HG03442 (cell line): Measurements from ENCODE around the gene NEGR1.

ENCODE experiments used
- ATAC-seq: cut with Tn5 transposase; IDR thresholded peaks from one replicate; pipeline ENCODE4 v1.9.1; 2021; ENCODE audit warnings: mild to moderate bottlenecking, moderate library complexity; ENCODE audit not compliant: unreplicated experiment

The NEGR1 gene

DNA sequence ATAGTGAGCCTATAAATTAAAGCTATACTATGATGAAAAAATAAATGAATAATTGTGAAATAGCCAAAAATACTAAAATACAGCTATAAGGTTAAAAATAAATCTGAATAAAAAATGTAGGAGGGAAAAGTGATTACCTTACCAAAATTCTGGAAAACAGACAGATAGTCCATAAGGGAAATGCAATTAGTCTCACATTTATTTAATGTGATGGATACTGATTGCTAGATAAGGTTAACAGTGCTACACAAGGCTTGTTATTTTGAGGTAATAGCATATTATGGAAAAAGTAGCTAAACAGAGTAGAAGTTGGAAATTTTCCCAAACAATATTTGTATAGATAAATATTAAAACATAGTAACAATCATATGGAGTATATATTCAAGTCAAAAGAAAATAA, 413.0 kb downstream of the NEGR1 start:
- no peak for ATAC-seq

DNA sequence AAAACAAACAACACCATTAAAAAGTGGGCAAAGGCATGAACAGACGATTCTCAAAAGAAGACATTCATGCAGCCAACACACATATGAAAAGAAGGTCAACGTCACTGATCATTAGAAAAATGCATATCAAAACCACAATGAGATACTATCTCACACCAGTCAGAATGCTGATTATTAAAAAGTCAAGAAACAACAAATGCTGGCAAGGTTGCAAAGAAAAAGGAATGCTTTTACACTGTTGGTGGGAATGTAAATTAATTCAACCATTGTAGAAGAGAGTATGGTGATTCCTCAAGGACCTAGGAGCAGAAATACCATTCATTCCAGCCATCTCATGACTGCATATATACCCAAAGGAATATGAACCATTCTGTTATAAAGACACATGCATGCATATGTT, 419.6 kb downstream of the NEGR1 start:
- ATAC-seq, result no peak

DNA sequence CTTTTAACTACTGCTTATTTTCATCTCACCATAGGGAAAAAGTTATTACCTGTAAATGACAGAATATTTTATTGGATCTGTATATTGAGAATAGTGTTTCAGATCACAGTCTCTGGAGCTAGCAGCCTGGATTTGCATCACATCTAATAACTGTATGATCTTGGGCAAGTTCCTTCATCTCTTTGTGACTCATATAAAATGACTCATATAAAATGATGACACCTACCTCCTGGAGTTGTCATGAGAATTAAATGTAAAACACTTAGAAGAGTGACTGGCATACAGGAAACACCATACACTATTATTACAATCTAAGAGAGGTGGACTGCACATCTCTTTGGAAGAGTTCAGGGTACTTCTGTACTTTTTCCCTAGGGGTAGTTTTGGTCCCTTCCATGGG, 421.3 kb downstream of the NEGR1 start:
- no peak for ATAC-seq

DNA sequence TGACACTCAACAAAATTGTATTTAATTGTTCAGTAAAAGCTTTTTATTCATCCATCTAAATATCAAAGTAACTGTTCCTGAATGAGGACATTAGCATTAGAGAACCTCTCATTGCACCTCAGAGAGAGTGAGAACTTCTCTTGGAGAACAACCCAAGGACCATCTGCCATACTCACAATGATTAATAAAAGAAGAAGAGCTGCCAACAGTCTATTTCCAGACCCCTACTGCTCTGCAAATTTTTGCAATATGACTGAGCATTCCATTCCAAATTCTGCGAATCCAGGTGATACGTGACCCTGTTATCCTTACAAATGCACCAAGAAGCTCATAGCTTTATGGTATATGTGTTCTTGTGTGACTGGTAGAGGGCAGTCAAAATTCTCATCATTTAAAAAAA, 422.5 kb downstream of the NEGR1 start:
- no peak for ATAC-seq

DNA sequence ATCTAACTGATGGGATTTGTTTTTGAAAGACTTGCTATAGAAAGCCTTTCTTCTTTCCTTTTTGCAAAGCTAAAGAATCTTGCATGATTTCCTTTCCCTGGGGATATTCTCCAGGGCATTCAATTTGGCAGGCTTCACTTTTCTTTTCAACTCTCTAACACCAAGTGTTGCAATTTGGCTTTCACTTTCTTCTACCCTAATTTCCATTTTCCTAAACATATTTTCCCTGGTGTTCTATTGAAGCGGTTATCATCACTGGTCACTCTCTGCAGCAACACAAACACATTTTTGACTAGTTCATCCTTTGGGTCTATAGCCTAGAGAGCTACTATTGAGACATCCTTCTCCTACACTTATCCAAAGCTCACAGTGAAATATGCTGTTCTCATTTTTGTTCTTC, 424.5 kb downstream of the NEGR1 start:
- no peak for ATAC-seq

DNA sequence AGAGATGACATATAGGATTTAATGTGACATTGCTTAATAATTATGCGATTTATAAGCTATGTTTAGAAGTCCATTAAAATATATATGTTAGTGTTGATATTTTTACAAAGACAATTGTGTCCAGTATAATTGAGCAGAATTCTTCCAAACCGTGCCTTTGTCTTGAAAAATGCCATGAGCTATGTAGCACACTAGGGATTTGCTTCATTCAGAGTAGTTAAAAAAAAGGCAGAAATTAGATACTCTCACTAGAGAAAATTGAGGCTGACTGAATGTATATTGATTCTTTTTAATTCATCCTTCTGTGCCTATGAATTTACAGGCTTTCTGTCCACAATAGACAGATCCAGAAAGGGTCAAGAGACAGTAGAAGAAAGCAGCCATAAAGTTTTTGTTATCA, 429.0 kb downstream of the NEGR1 start:
- no peak for ATAC-seq

DNA sequence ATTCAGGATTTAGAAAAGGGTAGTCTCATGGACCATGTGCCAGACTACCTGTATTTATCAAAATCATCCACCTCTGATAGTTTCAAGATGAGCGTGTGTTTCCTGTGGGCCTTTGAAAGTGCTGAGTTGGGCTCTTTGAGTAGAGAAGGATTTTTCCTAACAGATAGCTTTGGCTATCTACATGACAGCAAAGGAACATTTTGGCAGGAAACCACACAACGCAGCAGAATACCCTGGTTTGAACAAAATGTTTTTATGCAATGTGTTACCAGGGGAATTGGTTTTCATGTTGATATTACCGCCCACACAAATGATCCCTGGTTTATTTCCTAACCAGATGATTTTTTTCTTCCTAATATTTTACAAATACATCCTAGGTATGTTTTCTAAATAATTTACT, 431.4 kb downstream of the NEGR1 start:
- no peak for ATAC-seq

DNA sequence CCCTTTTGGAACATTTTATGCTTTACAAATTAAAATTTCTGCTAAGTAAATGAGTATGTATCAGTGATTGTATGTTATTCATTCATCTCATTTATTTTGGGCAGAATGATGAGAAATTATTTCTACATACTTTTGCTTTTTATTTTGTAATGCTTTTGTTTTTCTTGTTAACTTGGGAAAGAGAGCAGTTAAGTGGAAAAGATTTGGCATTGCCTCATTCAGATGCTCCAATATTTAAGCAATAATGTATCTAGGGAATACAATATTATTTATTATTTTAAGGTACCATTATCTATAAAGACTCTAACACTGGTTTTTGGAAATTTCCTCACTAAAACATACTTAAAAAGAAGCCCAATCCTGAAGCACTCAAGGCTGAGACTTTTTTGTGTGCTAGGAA, 431.8 kb downstream of the NEGR1 start:
- ATAC-seq, result no peak

DNA sequence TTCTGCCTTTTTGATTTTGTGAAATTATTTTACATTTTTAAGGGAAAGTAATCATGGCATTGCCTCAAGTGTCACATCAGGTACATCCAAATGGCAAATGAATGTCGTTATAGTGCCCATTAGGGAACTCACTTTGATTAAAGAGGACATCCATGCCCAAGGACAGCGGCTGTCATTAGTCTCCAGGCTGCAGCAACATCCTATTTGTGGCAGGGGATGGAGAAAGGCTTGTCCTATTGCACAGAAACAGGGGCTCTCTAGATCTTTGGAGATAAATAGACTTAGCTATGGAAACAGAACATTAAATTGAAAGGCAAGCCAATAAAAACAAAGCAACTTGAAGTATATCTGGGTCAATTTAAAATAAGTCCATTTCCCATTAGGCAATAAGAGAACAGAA, 439.3 kb downstream of the NEGR1 start:
- no peak for ATAC-seq

DNA sequence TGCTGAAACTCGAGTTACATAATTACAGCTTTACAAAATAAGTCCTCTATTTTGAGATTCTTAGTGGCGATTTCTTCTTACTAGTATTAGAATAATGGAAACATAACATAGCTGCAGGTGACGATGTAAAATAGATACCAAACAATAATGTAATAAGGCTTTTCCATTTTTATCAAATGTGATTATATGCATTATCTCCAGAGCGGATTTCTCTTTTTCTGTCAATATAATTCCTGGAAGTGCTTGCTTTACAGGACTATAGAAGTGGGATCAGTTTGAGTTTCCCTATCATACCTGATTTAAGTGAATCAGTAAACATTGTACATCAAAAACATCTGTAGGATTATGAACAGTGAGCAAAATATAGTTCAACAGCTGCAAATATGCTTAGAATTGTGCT, 442.5 kb downstream of the NEGR1 start:
- no peak for ATAC-seq

DNA sequence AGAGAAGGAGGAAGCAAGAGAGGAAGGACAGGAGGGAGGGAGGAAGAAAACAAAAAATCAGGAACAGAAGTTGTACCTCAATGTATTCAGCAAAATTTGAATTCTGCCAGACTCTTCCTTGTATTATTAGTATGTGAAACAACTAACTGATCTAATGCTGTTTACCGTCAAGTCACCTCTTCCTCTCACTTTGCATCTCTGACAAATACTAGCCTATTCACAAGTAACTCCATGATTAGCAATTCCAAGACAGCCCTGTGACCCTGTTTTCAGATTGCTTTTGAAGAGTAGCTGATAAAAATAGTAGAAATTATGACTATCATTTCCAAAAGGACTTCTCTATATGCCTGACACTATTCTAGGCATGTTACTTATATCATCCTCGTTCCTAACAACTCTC, 445.4 kb downstream of the NEGR1 start:
- no peak for ATAC-seq

DNA sequence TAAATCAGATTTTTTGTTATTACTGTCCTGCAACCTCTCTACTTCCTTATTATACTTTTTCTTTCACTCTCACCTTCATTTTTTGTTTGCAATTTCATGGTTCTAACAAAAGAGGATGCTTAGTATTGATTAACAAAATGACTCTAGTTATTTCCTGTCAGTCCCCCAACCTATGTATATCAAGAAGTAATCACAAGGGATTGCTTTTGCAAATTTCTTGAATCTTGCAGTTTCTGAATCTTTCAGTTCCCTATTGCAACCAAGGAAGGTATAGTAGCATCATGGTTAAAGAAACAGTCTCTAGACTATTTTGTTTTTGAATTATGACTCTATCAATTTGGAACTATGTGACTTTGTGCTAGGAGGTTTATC, 446.9 kb downstream of the NEGR1 start:
- peak; percentile 69 for ATAC-seq

DNA sequence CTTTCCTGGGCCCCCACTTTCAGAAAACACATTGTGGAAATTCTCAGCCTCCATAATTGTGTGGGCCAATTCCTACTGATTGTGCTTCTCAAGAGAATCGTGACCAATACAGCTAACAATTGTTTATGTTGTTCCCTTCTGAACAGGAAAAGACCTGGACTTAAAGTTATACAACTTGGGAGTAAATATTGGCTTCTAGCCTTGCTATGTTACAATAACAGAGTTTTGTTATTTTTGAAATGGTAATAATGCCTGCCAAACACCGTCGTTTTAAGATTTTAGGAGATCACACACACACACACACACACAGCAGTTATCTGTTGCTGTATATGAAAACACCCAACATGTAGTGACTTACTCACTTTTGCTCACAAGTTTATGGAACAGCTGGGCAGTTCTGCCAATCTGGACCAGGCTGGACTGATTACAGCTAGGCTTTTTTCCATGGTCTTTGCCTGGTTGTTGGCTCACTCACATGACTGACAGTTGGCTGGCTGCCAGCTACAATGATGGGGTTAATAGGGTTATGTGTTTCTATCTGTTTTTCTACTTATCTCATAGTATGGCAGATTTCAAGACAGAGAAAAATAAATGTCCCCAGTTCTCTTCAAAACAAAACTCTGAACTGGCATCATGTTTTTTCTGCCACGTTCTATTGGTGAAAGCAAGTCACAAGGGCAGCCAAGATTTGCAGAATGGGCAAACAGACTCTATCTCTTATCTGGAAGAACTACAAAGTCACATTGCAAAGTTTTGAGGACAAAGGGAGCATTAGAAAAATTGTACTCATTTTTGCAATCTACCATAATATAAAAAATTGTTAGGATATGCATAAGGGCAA, 447.5 kb downstream of the NEGR1 start:
- ATAC-seq, result no peak

DNA sequence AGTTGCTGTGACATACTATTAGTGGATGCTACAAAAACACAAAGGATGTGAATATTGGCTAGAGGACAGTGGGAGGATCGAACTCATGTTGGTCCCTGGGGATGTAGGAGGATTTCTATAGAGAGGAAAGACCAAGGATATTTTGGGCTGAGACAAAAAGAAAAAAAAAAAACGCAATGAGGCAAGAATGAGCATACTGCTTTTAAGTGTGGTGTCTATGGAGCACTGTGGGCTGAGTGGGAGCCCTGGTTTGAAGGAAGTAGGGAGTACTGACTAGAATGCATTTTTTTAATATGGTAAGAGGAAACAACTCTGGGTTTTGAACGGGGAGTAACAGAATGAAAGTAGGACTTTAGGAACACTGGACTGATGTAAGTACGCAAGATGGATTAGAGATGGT, 450.7 kb downstream of the NEGR1 start:
- ATAC-seq, result no peak

DNA sequence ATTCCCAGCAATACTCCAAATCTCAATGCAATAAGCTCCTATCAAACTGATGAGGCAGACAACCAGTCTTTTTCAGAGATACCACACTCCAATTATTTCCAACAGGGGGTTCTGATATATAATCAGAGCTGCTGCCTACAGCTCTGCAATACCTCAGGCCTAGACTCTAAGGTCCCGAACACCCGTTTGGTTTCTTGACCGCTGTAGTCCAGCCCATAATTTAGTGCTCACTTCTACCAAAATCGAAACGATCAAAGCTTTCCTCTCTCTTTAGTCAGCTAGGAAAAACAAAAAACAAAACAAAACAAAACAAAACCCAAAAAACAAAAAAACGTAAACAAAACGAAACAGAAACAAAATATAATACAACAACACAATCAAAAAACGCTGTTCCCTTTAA, 453.0 kb downstream of the NEGR1 start:
- ATAC-seq, result no peak

DNA sequence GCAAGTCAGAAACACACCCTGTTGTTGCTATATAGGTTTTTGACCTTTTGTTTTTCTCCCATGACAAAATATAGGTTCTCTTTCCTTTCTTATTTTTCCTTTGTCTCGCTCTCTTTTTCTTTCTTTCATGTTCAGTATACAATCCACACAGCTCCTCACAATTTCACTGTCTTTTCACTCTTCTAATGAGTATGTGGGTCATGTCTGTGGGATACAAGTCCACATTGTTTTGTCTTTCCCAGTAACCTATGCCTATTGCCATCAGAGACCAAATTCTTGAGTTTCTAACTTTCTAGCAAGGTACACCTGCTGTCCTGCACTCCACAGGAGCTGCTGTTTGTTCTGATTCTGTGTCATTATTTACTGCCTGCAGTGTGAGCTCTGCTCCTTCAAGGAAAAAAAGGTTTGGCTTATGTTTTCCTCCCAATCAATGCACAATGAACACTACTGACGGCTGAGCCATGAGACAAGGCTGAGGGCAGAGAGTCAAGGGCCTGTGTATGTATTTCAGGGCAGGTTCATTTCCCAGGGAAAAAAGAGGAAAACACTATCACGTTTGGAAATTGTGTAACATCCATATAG, 453.8 kb downstream of the NEGR1 start:
- ATAC-seq, result no peak

DNA sequence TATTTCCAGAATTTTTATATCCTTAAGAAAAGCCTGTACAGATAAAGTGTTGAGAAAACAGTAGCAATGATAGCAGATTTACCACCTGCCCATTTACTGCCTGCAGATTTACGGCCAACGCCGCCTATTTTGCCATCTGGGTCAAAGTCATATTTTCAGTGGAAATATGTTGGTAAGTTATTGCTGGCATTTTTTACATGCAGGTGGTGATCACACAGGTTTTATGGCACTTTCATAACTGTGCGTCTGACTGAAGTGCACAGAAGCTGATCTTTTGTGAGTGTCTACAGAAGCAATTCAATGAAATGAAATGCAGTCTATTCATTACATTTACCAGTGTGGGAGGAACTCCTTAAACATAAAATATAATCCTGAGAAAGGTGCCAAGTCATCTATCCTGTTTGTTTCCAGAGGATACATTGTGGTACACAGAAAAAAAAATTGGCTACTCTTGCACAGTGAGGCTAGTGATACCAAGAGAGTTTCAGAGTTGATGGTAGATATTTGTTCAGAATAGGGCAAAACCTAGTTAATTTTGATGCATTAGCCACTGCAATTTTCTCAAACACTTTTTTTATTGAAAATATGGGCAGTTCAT, 458.5 kb downstream of the NEGR1 start:
- ATAC-seq, result no peak

DNA sequence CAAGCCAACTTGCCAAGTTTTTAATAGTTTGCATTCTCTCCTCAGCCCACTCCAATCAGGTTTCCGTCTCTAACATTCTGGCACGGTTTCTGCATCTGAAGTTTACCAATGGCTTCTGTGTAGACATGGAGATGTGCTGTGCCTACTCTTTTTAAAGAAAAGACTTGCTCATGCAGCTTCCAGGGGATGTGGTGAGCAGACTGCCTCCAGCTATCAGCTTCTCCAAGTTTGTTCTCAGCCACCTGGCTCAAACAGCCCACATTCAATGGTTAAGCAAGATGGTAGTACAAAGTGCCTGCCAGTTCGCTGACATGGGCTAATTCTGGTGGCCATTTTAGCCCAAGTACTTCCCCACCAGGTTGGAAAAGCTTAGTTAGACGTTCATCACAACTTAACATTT, 465.3 kb downstream of the NEGR1 start:
- ATAC-seq, result no peak

DNA sequence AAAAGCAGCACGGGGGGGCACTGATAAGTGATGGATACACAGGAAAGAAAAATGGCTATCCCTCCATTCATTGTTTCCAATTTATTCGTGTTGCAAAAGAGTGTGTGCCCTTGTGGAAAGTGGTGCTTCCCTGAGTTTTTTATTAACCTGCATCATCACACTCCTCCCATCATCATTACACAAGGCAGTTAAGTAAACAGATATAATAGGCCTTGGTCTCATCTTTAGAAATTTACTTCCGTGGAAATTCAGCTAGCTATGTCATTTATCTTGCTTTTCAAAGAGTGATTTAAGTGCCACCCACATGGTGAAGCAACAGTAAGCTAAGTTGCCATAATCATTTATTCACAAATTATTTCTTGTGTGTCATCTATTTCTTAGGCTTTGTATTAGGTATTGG, 473.3 kb downstream of the NEGR1 start:
- no peak for ATAC-seq

DNA sequence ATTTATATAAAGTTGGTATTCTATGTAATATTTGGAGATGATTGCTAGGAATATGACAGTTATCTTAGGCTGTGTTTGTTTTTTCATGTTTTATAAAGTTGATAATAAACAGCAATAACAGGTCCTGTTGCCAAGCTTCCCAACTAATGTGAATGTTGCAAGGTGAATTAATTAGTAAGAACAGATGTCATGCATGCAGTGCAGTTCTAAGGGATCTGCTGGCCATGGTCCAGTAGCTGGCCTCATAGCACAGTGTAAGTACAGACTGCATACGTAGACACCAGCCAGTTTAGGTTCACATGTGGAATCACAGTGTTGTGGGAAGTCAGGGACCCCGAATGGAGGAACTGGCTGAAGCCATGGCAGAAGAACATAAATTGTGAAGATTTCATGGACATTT, 478.2 kb downstream of the NEGR1 start:
- no peak for ATAC-seq

DNA sequence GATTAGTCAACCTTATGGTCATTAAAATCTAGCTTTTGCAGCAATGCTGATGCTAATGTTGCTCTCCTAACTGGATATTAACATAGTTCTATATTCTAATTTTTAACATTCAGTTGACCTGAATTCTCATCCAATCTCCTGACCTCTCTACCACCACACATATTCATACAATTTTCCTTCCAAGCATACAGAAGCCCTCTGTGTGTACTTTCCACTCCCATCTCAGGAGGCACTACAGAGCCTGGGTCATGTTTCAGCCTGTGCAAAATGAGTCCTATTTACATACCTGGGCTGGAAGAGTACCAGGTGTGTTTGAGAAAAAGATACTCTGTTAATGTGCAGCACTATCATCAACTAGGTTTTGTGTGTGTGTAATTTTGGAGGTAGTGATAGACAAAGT, 486.3 kb downstream of the NEGR1 start:
- no peak for ATAC-seq

DNA sequence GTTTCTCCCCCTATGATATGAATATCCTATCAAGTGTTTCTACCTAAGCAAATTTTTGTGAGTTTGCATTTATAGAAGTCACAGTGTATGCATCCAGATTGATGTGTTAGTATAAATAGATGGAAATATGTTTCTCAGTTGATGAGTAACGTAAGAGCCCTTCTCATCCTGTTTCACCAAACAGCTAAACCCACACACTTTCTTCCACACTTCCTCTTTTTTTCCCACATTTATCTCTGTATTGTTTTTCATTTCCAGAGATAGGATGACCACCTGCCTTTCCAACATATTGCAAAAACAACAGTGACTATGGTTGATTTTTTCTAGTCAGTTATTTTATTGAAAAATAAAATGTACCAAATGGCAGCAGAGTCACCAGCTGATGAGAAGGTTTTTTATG, 490.1 kb downstream of the NEGR1 start:
- ATAC-seq, result no peak

DNA sequence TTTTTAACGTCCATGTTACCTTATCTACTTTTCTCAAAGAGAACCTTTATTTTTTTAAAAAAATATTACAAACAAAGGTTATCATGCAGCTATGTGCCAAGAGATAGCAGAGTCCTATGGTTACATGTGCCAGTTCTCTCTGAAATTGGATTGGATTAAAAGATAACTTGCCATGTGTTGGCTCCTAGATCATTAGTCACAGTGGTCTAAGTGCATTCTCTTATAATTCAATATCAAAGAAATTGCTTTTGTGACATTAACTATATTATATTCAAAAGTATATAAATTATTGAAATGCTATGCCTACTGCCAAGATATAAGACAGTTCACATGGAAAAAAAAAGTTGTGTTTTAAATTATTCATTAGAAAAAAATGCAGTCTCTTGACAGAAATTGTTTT, 494.2 kb downstream of the NEGR1 start:
- ATAC-seq, result no peak
